SU-DHL-6 (cell line): ENCODE data around the gene CISTR.

Experiments
- H2AFZ ChIP-seq: fragments of 200-600 bp; sonication (generic); 2 replicates; pipeline ENCODE4 v1.6.1; 2014; ENCODE audit warnings: low read depth, mild to moderate bottlenecking, moderate library complexity, mixed read lengths, antibody characterized with exemption, low read length; ENCODE audit not compliant: severe bottlenecking
- H3F3A ChIP-seq: fragments of 200-600 bp; shearing (Covaris generic); 2 replicates; pipeline ENCODE4 v1.6.0; 2016; ENCODE audit warnings: antibody characterized with exemption, mild to moderate bottlenecking; ENCODE audit not compliant: insufficient read depth
- H3K27ac ChIP-seq: fragments of 200-600 bp; sonication (generic); 2 replicates; pipeline ENCODE4 v1.5.1; 2016; ENCODE audit warnings: low read depth, mild to moderate bottlenecking, low read length, moderate library complexity, mixed read lengths
- H3K27me3 ChIP-seq: fragments of 200-600 bp; sonication (generic), shearing (Covaris generic); 2 replicates; pipeline ENCODE4 v1.6.0; 2014; ENCODE audit warnings: mild to moderate bottlenecking, low read length
- H3K36me3 ChIP-seq: fragments of 200-600 bp; sonication (generic); 2 replicates; pipeline ENCODE4 v1.6.1; 2014; ENCODE audit warnings: mild to moderate bottlenecking, low read length, mixed read lengths
- H3K4me2 ChIP-seq: fragments of 300-600, 200-600 bp; shearing (Covaris generic), sonication (generic); 2 replicates; pipeline ENCODE4 v1.6.0; 2014; ENCODE audit warnings: low read length, low read depth, mild to moderate bottlenecking; ENCODE audit not compliant: poor library complexity, severe bottlenecking
- H3K4me3 ChIP-seq: fragments of 200-600 bp; sonication (generic); 2 replicates; pipeline ENCODE4 v1.5.1; 2014; ENCODE audit warnings: antibody characterized with exemption, low read length, mild to moderate bottlenecking, mixed read lengths; ENCODE audit not compliant: insufficient read depth, poor library complexity, severe bottlenecking
- H3K79me2 ChIP-seq: fragments of 200-600 bp; sonication (generic); 2 replicates; pipeline ENCODE4 v1.6.1; 2014; ENCODE audit warnings: mild to moderate bottlenecking, low read length, moderate library complexity; ENCODE audit not compliant: insufficient read depth
- H3K9ac ChIP-seq: fragments of 200-600 bp; sonication (generic); 2 replicates; pipeline ENCODE4 v1.7.0; 2014; ENCODE audit warnings: mild to moderate bottlenecking, low read length
- H3K9me2 ChIP-seq: fragments of 200-600 bp; sonication (generic); replicated peaks from 2 replicates; pipeline ENCODE4 v1.6.1; 2014; ENCODE audit warnings: low read length; ENCODE audit not compliant: insufficient read depth
- H3K9me3 ChIP-seq: fragments of 200-600 bp; sonication (generic); 2 replicates; pipeline ENCODE4 v1.6.1; 2014; ENCODE audit warnings: low read length, mixed read lengths; ENCODE audit not compliant: insufficient read depth
- H4K20me1 ChIP-seq: fragments of 200-600 bp; sonication (generic); 2 replicates; pipeline ENCODE4 v1.6.1; 2014; ENCODE audit warnings: low read depth, mild to moderate bottlenecking, antibody characterized with exemption, low read length, moderate library complexity, mixed read lengths
- EZH2phosphoT487 ChIP-seq: fragments of 200-600 bp; sonication (generic), shearing (Covaris generic); conservative IDR thresholded peaks from 2 replicates; pipeline ENCODE4 v1.6.1; 2018; ENCODE audit warnings: mild to moderate bottlenecking, antibody characterized with exemption, low read length, moderate library complexity, mixed read lengths
- TF ChIP-seq, protein P1 (sequence below): fragments of 200-600 bp; sonication (generic); IDR thresholded peaks from one replicate; pipeline ENCODE4 v1.5.1; 2017; ENCODE audit warnings: antibody characterized with exemption, mild to moderate bottlenecking, low read length, moderate library complexity; ENCODE audit not compliant: insufficient read depth, poor library complexity, severe bottlenecking

The CISTR gene

DNA sequence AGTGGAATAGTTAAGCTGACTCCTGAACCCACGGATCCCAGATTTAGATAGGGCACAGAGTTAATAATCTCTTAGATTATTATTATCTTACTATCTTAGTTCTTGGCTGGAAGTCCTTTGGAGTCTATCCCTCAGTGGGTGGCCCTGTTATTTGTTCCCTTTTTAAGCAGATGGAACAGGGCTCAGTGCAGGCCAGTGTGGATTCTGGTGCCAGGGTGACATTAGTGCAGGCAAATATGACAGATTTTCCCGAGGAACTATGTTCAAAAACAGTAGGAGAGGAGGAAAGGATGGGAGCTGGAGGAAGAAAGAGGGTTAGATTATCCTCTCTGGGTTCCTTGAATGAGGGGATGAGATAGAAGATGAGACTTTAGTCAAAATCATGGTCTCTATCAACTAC, 41.4 kb upstream of the CISTR start:
- Histone ChIP-seq H3F3A (no peaks in the 10 kb centered on the region), H3K27me3 (no peaks in the 10 kb centered on the region), H3K4me3 (no peak overlapping the region), H3K36me3 (no peaks in the 10 kb centered on the region), H3K27ac (no peak overlapping the region), H3K79me2 (no peaks in the 10 kb centered on the region), H3K9ac (no peak overlapping the region), H4K20me1 (no peaks in the 10 kb centered on the region), H2AFZ (no peak overlapping the region), H3K9me2 (no peaks in the 10 kb centered on the region), H3K4me2 (no peak overlapping the region), H3K9me3 (no peaks in the 10 kb centered on the region)
- TF ChIP-seq, protein P1, sequence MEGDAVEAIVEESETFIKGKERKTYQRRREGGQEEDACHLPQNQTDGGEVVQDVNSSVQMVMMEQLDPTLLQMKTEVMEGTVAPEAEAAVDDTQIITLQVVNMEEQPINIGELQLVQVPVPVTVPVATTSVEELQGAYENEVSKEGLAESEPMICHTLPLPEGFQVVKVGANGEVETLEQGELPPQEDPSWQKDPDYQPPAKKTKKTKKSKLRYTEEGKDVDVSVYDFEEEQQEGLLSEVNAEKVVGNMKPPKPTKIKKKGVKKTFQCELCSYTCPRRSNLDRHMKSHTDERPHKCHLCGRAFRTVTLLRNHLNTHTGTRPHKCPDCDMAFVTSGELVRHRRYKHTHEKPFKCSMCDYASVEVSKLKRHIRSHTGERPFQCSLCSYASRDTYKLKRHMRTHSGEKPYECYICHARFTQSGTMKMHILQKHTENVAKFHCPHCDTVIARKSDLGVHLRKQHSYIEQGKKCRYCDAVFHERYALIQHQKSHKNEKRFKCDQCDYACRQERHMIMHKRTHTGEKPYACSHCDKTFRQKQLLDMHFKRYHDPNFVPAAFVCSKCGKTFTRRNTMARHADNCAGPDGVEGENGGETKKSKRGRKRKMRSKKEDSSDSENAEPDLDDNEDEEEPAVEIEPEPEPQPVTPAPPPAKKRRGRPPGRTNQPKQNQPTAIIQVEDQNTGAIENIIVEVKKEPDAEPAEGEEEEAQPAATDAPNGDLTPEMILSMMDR = no peak
- no peak for TF ChIP-seq EZH2phosphoT487

DNA sequence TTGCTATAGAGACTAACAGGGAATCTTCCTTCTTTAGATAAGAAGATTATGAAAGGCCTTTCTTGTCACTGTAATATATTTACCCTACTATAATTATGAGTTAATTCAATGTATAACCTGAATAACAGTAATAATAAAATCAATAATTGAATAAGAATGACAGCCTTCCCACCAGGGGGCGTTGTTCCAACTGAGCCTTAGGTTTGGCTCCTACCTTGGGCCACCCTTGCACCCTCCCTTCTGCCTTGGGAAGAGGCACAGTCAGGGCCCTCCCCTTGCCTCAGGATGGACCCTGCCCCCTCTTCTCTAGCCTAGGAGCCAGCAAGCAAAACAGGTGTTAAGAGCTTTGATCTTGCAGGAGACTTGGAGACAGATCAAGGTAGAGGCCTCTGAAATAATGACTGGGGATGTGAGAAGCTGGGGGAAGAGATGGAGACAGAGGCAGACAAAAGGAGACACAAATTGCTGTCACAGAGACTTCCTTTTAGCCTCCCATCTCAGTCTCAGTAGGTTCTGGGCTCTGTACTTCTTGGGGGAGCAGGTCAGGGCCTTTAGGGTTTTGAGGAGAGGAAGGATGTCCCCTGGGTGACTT, 40.1 kb upstream of the CISTR start:
- no peak for TF ChIP-seq EZH2phosphoT487
- TF ChIP-seq, protein P1 = peak; percentile 63
- no peaks in the 10 kb centered on the region for H3K9me2 ChIP-seq
- no peaks in the 10 kb centered on the region for H3F3A ChIP-seq
- no peak overlapping the region for H2AFZ ChIP-seq
- no peak overlapping the region for H3K27ac ChIP-seq
- no peak overlapping the region for H3K4me2 ChIP-seq
- no peaks in the 10 kb centered on the region for H3K79me2 ChIP-seq
- no peak overlapping the region for H3K9ac ChIP-seq
- H4K20me1 ChIP-seq = no peaks in the 10 kb centered on the region
- no peaks in the 10 kb centered on the region for H3K36me3 ChIP-seq
- no peaks in the 10 kb centered on the region for H3K27me3 ChIP-seq
- no peaks in the 10 kb centered on the region for H3K9me3 ChIP-seq
- H3K4me3 ChIP-seq = no peak overlapping the region

GRCh38 chr12:53789570-53789969, 37.8 kb upstream of the CISTR start:
- H3K9me2 ChIP-seq = no peaks in the 10 kb centered on the region

More at GRCh38 chr12:53789570-53789969, 37.8 kb upstream of the CISTR start:
- no peaks in the 10 kb centered on the region for H3K79me2 ChIP-seq
- H3K9ac ChIP-seq = no peak overlapping the region
- H3K36me3 ChIP-seq = no peaks in the 10 kb centered on the region
- no peaks in the 10 kb centered on the region for H3K9me3 ChIP-seq
- H4K20me1 ChIP-seq = no peaks in the 10 kb centered on the region
- no peak overlapping the region for H3K4me2 ChIP-seq
- no peak overlapping the region for H2AFZ ChIP-seq
- H3K27ac ChIP-seq = no peak overlapping the region
- H3F3A ChIP-seq = no peaks in the 10 kb centered on the region
- no peaks in the 10 kb centered on the region for H3K27me3 ChIP-seq
- H3K4me3 ChIP-seq = no peak overlapping the region
- TF ChIP-seq EZH2phosphoT487 = no peak
- TF ChIP-seq, protein P1 = no peak
